NCI-H2029 treated with DMSO at 0.1 percent for 48 hours (cell line): ENCODE data around the gene LTA.
A peak's percentile ranks its signal among the peaks of the same experiment; 100 is the strongest.

Experiments used
- DNase-seq: peaks from one replicate; lab custom pipeline; 2025; lab: John Stamatoyannopoulos, UW

LTA gene

DNA sequence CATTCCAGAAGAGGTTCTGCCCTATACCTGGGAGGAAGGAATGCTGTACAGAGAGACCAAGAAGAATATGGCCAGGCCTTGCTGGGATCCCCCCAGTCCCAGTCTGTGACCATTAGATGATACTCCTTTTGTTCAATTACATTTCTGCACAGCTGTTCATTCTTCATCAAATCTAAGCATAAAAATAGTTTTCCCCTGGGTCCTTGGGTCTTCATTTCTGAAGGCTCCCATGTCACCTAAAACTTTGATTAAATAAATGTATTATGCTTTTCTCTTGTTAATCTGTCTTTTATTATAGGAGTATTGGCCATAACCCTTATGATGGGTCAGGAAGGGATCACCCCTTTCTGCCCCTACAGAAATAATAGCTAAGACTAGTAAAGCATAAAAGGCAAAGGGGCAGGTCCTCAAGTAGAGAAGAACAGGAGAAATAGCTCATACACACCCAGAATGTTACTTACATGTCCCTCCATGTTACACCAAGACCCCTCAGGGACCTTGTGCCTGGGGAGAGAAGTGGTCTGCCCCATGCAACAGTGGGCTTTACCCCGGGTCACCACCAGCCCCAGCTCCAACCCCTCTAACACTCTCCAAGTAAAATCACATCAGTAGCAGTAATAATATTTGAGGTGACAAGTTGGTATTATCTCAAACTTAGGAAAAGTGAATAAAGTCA, 2.1 kb upstream of the LTA start:
- DNase-seq, result no peak

DNA sequence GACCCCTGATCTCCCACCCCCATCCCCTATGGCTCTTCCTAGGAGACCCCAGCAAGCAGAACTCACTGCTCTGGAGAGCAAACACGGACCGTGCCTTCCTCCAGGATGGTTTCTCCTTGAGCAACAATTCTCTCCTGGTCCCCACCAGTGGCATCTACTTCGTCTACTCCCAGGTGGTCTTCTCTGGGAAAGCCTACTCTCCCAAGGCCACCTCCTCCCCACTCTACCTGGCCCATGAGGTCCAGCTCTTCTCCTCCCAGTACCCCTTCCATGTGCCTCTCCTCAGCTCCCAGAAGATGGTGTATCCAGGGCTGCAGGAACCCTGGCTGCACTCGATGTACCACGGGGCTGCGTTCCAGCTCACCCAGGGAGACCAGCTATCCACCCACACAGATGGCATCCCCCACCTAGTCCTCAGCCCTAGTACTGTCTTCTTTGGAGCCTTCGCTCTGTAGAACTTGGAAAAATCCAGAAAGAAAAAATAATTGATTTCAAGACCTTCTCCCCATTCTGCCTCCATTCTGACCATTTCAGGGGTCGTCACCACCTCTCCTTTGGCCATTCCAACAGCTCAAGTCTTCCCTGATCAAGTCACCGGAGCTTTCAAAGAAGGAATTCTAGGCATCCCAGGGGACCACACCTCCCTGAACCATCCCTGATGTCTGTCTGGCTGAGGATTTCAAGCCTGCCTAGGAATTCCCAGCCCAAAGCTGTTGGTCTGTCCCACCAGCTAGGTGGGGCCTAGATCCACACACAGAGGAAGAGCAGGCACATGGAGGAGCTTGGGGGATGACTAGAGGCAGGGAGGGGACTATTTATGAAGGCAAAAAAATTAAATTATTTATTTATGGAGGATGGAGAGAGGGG, 1.4 kb downstream of the LTA start:
- no peak for DNase-seq

DNA sequence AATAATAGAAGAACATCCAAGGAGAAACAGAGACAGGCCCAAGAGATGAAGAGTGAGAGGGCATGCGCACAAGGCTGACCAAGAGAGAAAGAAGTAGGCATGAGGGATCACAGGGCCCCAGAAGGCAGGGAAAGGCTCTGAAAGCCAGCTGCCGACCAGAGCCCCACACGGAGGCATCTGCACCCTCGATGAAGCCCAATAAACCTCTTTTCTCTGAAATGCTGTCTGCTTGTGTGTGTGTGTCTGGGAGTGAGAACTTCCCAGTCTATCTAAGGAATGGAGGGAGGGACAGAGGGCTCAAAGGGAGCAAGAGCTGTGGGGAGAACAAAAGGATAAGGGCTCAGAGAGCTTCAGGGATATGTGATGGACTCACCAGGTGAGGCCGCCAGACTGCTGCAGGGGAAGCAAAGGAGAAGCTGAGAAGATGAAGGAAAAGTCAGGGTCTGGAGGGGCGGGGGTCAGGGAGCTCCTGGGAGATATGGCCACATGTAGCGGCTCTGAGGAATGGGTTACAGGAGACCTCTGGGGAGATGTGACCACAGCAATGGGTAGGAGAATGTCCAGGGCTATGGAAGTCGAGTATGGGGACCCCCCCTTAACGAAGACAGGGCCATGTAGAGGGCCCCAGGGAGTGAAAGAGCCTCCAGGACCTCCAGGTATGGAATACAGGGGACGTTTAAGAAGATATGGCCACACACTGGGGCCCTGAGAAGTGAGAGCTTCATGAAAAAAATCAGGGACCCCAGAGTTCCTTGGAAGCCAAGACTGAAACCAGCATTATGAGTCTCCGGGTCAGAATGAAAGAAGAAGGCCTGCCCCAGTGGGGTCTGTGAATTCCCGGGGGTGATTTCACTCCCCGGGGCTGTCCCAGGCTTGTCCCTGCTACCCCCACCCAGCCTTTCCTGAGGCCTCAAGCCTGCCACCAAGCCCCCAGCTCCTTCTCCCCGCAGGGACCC, 2.3 kb downstream of the LTA start:
- DNase-seq, result no peak

DNA sequence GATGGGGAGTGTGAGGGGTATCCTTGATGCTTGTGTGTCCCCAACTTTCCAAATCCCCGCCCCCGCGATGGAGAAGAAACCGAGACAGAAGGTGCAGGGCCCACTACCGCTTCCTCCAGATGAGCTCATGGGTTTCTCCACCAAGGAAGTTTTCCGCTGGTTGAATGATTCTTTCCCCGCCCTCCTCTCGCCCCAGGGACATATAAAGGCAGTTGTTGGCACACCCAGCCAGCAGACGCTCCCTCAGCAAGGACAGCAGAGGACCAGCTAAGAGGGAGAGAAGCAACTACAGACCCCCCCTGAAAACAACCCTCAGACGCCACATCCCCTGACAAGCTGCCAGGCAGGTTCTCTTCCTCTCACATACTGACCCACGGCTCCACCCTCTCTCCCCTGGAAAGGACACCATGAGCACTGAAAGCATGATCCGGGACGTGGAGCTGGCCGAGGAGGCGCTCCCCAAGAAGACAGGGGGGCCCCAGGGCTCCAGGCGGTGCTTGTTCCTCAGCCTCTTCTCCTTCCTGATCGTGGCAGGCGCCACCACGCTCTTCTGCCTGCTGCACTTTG, 3.3 kb downstream of the LTA start, which contains the start of gene TNF:
Gene TNF (plus strand): TSS at position 231 of the 567 bp plus-strand sequence. CDS start 177 bp downstream, at position 408.
- no peak for DNase-seq

DNA sequence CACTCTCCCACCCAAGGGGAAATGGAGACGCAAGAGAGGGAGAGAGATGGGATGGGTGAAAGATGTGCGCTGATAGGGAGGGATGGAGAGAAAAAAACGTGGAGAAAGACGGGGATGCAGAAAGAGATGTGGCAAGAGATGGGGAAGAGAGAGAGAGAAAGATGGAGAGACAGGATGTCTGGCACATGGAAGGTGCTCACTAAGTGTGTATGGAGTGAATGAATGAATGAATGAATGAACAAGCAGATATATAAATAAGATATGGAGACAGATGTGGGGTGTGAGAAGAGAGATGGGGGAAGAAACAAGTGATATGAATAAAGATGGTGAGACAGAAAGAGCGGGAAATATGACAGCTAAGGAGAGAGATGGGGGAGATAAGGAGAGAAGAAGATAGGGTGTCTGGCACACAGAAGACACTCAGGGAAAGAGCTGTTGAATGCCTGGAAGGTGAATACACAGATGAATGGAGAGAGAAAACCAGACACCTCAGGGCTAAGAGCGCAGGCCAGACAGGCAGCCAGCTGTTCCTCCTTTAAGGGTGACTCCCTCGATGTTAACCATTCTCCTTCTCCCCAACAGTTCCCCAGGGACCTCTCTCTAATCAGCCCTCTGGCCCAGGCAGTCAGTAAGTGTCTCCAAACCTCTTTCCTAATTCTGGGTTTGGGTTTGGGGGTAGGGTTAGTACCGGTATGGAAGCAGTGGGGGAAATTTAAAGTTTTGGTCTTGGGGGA, 4.0 kb downstream of the LTA start:
- DNase-seq, result no peak

DNA sequence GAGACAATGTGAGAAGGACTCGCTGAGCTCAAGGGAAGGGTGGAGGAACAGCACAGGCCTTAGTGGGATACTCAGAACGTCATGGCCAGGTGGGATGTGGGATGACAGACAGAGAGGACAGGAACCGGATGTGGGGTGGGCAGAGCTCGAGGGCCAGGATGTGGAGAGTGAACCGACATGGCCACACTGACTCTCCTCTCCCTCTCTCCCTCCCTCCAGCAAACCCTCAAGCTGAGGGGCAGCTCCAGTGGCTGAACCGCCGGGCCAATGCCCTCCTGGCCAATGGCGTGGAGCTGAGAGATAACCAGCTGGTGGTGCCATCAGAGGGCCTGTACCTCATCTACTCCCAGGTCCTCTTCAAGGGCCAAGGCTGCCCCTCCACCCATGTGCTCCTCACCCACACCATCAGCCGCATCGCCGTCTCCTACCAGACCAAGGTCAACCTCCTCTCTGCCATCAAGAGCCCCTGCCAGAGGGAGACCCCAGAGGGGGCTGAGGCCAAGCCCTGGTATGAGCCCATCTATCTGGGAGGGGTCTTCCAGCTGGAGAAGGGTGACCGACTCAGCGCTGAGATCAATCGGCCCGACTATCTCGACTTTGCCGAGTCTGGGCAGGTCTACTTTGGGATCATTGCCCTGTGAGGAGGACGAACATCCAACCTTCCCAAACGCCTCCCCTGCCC, 4.9 kb downstream of the LTA start:
- DNase-seq, result no peak

DNA sequence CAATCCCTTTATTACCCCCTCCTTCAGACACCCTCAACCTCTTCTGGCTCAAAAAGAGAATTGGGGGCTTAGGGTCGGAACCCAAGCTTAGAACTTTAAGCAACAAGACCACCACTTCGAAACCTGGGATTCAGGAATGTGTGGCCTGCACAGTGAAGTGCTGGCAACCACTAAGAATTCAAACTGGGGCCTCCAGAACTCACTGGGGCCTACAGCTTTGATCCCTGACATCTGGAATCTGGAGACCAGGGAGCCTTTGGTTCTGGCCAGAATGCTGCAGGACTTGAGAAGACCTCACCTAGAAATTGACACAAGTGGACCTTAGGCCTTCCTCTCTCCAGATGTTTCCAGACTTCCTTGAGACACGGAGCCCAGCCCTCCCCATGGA, 5.5 kb downstream of the LTA start:
- DNase-seq, result no peak

DNA sequence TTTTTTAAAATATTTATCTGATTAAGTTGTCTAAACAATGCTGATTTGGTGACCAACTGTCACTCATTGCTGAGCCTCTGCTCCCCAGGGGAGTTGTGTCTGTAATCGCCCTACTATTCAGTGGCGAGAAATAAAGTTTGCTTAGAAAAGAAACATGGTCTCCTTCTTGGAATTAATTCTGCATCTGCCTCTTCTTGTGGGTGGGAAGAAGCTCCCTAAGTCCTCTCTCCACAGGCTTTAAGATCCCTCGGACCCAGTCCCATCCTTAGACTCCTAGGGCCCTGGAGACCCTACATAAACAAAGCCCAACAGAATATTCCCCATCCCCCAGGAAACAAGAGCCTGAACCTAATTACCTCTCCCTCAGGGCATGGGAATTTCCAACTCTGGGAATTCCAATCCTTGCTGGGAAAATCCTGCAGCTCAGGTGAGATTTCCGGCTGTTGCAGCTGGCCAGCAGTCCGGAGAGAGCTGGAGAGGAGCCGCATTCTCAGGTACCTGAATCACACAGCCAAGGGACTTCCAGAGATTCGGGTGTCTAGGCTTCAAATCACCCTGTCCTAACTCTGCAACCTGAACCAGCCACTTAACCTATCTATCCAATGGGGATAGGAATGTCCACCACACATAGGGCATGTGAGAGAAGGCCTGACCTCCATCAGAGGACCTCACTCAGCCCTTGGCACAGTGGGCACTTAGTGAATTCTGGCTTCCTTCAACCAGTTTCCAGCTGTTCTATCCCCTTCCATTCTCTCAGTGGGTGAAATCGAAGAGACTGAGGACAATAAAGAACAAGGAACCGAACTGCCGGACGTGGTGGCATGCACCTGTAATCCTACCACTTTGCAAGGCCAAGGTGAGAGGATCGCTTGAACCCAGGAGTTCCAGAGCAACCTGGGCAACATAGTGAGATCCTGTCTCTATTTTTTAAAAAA, 6.4 kb downstream of the LTA start:
- DNase-seq, result no peak

DNA sequence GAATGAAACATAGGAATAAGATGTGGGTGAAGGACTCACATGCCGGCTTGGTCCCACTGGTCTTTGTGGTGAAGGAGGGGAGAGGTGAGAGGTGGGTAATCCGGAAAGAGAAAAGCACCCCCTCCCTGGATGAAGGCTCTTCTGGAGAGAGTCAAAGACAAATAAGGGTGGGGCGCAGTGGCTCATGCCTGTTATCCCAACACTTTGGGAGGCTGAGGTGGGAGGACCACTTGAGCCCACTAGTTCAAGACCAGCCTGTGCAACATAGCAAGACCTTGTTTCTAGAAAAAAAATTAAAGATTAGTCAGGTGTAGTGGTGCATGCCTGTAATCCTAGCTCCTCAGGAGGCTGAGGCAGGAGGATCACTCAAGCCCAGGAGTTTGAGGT, 7.0 kb downstream of the LTA start:
- no peak for DNase-seq

DNA sequence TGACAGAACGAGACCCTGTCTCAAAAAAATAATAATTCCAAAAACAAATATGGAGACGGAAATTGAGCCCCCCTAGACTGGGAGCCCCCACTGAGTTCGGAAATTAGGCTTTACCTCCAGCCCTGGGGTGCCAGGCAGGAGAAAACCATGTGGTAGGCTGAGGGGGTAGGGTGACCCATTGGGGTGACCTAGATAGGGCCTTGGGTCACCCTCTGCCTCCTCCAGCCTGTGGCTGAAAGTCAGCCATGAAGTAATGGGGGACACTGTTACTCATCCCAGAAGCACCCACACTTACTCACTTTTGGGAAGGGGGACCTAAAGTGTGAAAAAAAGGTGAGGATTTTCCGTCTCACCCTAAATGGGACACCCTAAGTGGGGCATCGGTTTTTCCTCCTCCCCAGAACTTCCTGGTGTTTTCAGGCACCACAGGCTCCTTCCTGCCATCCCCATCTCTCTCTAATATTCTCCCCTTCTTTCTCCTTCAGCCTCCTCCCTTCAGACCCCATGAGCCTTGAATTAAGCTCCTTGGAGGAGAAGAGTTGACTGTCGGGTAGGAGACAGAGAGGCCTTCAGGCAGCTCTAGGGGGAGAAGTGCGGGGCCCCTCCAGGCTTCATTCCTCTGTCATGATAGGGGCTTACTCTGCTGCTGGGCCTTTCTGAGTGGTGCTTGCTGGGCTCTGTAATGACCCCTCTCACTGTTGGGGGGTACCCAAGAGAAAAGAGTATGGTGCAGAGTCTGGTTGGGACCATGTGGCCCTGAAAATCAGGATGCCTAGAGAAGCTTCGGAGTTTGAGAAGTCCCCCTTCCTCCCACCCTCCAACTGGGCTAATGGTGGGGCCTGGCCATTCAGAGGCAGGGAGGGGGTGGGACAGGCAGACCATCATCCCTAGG, 7.7 kb downstream of the LTA start:
- no peak for DNase-seq

DNA sequence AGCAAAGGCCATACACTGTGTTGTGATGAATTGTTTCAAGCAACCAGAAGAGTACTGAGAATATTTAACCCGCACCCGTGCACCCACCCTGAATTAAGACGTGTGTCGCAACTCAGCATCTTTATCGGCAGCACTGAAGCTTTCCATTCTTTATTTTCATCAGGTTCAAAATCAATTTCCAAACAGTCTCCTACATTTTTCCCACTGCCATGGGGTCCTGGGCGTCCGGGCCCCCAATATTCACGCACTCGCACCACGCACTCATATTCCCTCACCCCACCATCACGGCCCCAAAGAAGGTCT, 8.3 kb downstream of the LTA start:
- DNase-seq, result no peak

DNA sequence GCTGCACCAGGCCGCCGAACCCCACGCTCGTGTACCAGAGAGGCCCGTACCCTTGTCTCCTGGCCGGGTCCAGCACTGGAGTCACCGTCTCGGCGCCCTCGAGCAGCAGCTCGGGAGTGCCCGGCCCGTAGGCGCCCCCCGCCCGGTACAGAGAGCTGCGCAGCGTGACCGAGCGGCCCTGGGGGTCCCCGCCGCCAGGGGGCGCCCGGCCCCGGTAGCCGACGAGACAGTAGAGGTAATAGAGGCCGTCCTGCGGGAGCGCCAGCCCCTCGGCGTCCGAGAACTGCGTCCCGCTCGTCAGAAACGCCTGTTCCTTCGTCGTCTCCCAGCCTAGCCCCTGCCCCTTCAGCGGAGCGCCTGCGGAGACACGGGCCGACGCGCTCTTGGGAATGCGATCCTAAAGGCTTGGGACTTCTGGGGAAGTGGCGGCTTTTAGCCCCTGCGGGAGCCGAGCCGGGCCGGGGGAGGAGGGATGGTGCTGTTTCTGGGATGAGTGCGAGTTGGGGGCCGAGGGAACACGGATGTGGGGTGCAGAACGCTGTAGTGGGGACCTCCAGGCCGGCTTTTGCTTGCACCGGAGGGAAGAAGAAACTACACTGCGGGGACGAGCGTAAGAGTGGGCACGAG, 8.8 kb downstream of the LTA start:
- DNase-seq, result peak; percentile 16

DNA sequence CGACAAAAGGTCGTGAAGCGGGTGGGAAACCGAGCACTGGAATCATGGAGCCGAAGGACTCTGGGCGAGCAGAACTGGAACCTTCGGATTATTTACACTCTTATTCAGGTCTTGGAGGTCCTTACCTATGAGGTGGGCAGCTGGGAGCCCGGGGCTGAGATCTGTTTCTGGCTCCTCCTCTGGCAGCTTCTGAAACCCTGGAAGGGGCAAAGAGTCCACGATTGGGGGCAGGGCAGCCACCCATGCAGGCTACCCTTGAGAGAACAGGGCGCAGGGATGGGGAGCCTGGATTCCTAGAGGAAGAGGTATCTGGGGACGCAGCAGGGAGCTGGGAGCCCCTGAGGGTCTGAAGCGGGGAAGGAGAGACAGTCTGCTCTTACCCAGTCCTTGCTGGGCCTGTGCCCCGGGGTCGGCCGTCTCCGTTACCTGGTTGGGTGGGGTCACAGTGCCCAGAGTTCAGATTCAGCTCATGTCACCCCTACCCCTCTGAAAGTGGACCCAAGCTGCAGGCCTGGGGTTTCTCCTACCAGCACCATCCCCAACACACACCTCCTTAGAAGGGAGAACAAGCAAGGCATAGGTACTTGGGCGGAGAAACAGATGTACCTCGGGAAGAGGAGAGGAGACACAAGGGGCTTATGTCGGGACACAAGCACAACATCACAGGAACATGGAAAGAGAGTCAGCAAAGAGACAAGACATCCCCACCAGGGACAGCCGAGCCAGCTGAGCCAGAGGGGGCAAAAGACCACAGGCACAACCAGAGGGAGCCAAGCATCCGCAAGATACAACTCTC, 9.5 kb downstream of the LTA start:
- DNase-seq, result no peak

DNA sequence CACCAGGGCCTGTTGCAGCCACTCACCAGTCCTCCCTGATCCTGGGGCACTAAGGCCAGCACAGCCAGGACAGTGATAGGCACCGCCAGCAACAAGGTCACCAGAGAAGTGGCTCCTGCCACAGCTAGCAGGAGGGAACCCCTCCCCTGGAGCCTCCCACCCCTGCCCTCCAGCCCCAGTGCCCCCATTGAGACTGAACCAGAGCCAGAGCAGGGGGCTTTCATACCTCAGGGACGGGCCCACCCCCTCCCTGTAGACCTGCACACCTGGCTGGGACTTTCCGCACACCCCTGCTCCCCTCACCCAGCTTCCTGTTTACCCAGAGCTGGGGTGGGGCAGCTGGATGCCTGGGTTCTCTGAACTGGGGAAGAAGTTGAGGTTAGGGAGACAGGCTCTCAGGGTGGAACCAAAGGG, 10.1 kb downstream of the LTA start, which contains the start of gene LTB:
Gene LTB (minus strand): TSS at position 195 of the 414 bp plus-strand sequence. CDS start 7 bp downstream, at position 188.
- DNase-seq, result no peak

DNA sequence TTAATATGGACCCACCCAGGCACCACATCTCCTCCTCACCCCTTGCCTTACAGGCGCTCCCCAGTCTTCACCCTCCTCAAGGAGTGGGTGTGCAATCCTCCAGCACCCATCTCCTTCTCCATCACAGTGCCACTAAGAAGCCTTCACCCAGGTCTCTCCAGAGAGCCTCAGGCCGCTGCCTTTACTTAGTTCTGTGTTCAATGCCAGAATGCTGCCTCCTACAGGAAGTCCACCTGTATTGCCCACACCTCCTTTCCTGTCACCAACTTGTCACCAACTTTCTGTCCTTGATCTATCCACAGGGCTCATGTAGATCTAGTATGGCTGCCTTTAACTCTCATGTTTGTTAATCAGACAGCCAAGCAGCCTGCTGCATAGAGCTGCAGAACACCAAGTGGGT, 13.4 kb downstream of the LTA start:
- no peak for DNase-seq

DNA sequence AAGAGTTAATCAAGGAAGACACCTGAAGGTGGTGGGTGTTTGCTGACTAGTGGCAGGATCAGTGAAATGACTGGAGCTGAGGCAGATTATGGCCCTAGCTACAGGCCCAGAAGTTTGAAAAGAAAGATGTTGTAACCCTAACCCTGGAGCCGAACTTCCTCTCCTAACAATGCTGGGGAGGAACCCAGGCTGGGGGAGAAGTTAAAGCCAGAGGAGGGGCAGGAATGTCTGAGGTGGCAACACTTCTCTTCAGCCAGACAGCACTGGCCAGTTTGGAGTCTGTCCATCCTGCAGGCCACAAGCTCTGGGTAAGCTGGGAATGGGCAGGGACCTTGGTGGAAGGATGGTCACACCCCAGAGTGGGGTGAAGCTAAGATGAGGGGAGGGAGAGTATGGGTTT, 13.9 kb downstream of the LTA start, which contains the start of gene LST1:
Gene LST1 (plus strand): TSS at position 270 of the 400 bp plus-strand sequence. CDS start 1,023 bp downstream, outside the sequence.
- no peak for DNase-seq
